ENCODE measurements around the gene MATK.

GRCh38 chr19:3736106-3736724, 50.0 kb downstream of the MATK start:
- TF ChIP-seq CTCF (IDR thresholded peaks at IDR 0.05) (no peak), POLR2AphosphoS5 (IDR thresholded peaks at IDR 0.05; ENCODE audit: low read depth, low read length) (no peak), TCF7L2 (IDR thresholded peaks at IDR 0.05; ENCODE audit: low read depth, low read length) (no peak)

Data from Panc1 (cell line).